HG03095 (cell line): Measurements from ENCODE around the gene PTPRM.

Experiments used
- ATAC-seq: cut with Tn5 transposase; IDR thresholded peaks from one replicate; pipeline ENCODE4 v1.9.1; 2021; ENCODE audit warnings: moderate library complexity; ENCODE audit not compliant: unreplicated experiment

Gene PTPRM

GRCh38 chr18:8401606-8402005 lies 834.5 kb downstream of the PTPRM start:
- no peak for ATAC-seq

- ATAC-seq: no peak
Measured at GRCh38 chr18:8402237-8402636, 835.1 kb downstream of the PTPRM start.

GRCh38 chr18:8403713-8404112 lies 836.6 kb downstream of the PTPRM start:
- no peak for ATAC-seq

GRCh38 chr18:8406186-8406867 lies 839.2 kb downstream of the PTPRM start:
- no peak for ATAC-seq

- no peak for ATAC-seq
Measured at GRCh38 chr18:8406868-8407250, 839.7 kb downstream of the PTPRM start.

GRCh38 chr18:8409151-8409550 lies 842.0 kb downstream of the PTPRM start:
- no peak for ATAC-seq

GRCh38 chr18:8411492-8411891 lies 844.4 kb downstream of the PTPRM start:
- no peak for ATAC-seq

GRCh38 chr18:8412117-8412516 lies 845.0 kb downstream of the PTPRM start:
- no peak for ATAC-seq

GRCh38 chr18:8413189-8413588 lies 846.1 kb downstream of the PTPRM start:
- no peak for ATAC-seq

GRCh38 chr18:8413751-8414150 lies 846.6 kb downstream of the PTPRM start:
- no peak for ATAC-seq

GRCh38 chr18:8416212-8417019 lies 849.3 kb downstream of the PTPRM start:
- ATAC-seq: no peak

- ATAC-seq: no peak
Measured at GRCh38 chr18:8422391-8422790, 855.3 kb downstream of the PTPRM start.

GRCh38 chr18:8423051-8423557 lies 856.0 kb downstream of the PTPRM start:
- no peak for ATAC-seq

- no peak for ATAC-seq
Measured at GRCh38 chr18:8424481-8424880, 857.4 kb downstream of the PTPRM start.

- no peak for ATAC-seq
Measured at GRCh38 chr18:8424917-8425725, 858.0 kb downstream of the PTPRM start.

GRCh38 chr18:8426401-8426800 lies 859.3 kb downstream of the PTPRM start:
- ATAC-seq: no peak

- no peak for ATAC-seq
Measured at GRCh38 chr18:8427339-8427738, 860.2 kb downstream of the PTPRM start.

- no peak for ATAC-seq
Measured at GRCh38 chr18:8428951-8429350, 861.8 kb downstream of the PTPRM start.

GRCh38 chr18:8431036-8431435 lies 863.9 kb downstream of the PTPRM start:
- ATAC-seq: no peak

- ATAC-seq: no peak
Measured at GRCh38 chr18:8433323-8433722, 866.2 kb downstream of the PTPRM start.

GRCh38 chr18:8433771-8434170 lies 866.7 kb downstream of the PTPRM start:
- ATAC-seq: no peak
